Activated effector memory CD4-positive, alpha-beta T cell treated with anti-CD3 and anti-CD28 coated beads, Interleukin-2, amount 50 U/mL, for 16 hours (primary cell): ENCODE measurements around the gene ATRN.
"Not testable (repeated sequence)": the region's sequence is repeated elsewhere in the genome, so short reads cannot be mapped to it uniquely, and the experiment has no call there.

Source experiments
- DNase-seq: peaks from one replicate; pipeline ENCODE4 v3.0.0-alpha.2; 2020

ATRN gene

GRCh38 chr20:3521852-3522740, 51.3 kb downstream of the ATRN start:
- no peak for DNase-seq

DNA sequence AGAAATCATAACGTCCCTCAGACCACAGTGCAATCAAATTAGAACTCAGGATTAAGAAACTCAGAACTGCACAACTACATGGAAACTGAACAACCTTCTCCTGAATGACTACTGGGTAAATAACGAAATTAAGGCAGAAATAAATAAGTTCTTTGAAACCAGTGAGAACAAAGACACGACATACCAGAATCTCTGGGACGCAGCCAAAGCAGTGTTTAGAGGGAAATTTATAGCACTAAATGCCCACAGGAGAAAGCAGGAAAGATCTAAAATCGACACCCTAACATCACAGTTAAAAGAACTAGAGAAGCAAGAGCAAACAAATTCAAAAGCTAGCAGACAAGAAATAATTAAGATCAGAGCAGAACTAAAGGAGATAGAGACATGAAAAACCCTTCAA, 53.9 kb downstream of the ATRN start:
- not testable (repeated sequence) for DNase-seq

- DNase-seq, result no peak
Observed at GRCh38 chr20:3532089-3532615, 61.3 kb downstream of the ATRN start.

DNA sequence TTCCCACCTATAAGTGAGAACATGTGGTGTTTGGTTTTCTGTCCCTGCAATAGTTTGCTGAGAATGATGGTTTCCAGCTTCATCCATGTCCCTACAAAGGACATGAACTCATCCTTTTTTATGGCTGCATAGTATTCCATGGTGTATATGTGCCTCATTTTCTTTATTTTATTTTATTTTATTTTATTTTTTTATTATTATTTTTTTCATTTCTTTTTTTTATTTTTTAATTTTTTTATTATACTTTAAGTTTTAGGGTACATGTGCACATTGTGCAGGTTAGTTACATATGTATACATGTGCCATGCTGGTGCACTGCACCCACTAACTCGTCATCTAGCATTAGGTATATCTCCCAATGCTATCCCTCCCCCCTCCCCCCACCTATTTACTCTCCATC, 66.9 kb downstream of the ATRN start:
- not testable (repeated sequence) for DNase-seq

- DNase-seq, result no peak
Observed at GRCh38 chr20:3539311-3540107, 68.7 kb downstream of the ATRN start.

GRCh38 chr20:3541887-3542721, 71.3 kb downstream of the ATRN start:
- no peak for DNase-seq

- DNase-seq, result no peak
Observed at GRCh38 chr20:3543901-3544507, 73.2 kb downstream of the ATRN start.

- DNase-seq, result no peak
Observed at GRCh38 chr20:3545401-3545925, 74.6 kb downstream of the ATRN start.

DNA sequence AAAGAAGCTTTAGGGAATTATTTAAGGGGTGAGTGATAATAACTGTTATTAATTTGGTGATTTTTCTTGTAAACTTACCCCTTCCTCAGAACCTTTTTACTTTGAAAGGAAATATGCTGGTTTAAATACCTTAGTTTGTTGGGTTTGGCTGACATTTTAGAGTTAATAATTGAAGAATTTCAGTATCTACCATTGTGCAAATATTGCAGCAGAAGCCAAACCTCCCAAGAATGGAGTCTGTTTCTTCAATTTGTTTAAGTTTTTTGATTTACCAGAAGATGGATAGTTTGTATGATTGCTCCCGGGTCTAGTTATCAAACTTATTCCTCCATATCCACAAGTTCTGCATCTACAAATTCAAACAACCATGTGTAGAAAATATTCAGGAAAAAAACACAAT, 77.1 kb downstream of the ATRN start:
- DNase-seq, result no peak

GRCh38 chr20:3550837-3551236, 80.0 kb downstream of the ATRN start:
- DNase-seq, result no peak

- no peak for DNase-seq
Observed at GRCh38 chr20:3551681-3552434, 81.0 kb downstream of the ATRN start.

- no peak for DNase-seq
Observed at GRCh38 chr20:3553663-3554062, 82.8 kb downstream of the ATRN start.

DNA sequence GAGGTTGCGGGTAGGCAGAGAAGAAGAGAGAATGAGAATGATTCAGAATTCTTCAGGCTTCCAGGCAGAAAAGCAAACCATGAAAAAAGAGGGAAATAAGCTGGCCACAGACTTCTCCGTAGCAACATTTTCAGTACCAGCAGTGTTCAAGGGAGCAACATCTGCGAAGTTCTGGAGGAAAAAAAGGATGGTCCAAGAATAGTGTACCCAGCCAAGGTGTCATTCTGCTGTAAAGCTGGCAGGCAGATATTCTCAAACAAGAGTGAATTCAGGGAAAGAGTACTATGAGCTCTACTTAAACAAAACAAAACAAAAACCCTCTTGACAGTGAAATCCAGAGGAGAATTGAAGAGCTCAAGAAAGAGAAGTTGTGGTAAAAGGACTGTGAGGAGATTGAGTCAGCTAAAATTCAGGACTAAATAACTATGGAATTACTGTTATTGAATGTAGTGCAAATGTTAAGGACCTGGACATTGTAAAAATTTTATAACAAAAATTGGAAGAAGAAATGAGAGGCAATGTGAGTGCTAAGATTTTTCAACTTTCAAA, 86.5 kb downstream of the ATRN start:
- DNase-seq, result no peak

- no peak for DNase-seq
Observed at GRCh38 chr20:3559231-3559630, 88.4 kb downstream of the ATRN start.

- DNase-seq, result no peak
Observed at GRCh38 chr20:3559637-3560036, 88.8 kb downstream of the ATRN start.

DNA sequence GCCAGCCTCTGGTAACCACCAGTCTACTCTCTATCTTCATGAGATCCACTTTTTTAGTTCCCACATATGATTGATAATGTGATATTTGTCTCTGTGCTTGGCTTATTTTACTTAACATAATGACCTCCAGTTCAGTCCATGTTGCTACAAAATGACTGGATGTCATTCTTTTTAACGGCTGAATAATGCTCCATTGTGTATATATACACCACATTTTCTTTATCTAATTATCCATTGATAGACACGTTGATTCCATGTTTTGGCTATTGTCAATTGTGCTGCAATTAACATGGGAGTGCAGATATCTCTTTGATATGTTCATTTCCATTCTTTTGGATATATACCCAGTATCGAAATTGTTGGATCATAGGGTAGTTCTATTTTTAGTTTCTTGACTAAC, 89.3 kb downstream of the ATRN start:
- DNase-seq, result no peak

DNA sequence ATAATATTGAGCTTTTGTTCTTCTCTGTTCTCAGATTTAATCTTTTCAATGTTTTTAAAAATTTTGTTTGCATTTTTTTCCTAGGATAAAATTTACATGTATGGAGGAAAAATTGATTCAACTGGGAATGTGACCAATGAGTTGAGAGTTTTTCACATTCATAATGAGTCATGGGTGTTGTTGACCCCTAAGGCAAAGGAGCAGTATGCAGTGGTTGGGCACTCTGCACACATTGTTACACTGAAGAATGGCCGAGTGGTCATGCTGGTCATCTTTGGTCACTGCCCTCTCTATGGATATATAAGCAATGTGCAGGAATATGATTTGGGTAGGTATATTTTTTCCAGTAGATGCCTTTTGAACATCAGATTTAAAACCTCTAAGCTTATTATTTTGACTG, 89.8 kb downstream of the ATRN start:
- no peak for DNase-seq

DNA sequence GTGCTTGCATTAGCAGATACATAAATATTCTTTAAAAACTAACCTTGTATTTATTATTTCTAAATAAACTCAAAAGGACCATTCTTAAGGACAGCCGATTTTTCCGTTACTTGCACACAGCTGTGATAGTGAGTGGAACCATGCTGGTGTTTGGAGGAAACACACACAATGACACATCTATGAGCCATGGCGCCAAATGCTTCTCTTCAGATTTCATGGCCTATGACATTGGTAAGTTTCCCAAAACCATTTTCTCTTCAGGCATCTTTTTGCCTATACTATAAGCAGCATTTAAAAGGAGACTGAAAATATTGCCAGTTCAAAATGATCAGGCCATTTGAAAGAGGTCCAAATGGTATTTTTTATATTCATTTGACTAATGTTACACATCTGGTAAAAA, 92.3 kb downstream of the ATRN start:
- no peak for DNase-seq

GRCh38 chr20:3563548-3564177, 92.8 kb downstream of the ATRN start:
- DNase-seq, result no peak

DNA sequence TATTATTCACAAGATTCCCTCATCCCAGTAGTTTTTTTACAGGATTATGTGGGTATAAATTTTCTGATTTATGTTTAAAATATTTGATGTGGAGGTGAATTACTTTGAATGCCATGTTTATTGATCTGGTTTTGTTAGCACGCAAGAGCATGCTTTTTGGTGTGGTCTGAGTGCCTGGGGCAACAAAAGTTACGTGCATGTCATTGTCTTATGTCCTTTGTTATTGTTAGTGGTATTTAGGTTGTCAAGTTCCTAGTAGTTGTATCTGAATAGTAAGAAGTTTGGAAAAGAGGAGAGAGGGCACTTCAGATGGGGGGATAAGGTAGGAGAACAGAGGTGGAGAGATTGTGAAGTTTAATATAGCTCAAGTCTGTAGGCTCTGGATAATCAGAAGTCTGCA, 95.0 kb downstream of the ATRN start:
- no peak for DNase-seq

DNA sequence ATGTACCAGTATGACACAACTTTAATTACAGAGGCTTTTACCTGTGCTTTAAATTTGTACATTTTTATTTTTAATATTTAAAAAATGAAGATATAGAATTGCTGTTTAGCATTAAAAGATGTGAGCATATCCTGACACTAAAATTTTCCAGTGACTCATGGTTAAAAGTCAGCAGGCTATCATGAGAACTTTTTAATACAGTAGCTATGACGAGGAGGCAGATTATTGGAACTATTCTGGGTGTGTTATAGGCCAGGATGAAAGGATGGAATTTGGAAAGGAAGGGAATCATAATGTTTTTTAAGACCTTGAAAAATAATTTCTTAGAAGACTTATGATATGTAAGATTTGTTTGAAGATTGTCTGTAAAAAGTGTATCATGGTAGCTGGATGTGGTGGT, 101.3 kb downstream of the ATRN start:
- DNase-seq, result no peak
